Stimulated activated CD4-positive, alpha-beta T cell treated with anti-CD3 and anti-CD28 coated beads, TNF-alpha, amount 100 ng/mL, for 4 hours (primary cell): ENCODE data around the gene SP5.
"Not testable (repeated sequence)": the region's sequence is repeated elsewhere in the genome, so short reads cannot be mapped to it uniquely, and the experiment has no call there.

ENCODE experiments used
- DNase-seq, 3 experiments: peaks; one replicate each; pipeline ENCODE4 v3.0.0-alpha.2; 2020; ENCODE audit warnings: low read depth in 3 of 3

SP5 gene

GRCh38 chr2:170715062-170715931 lies at the start of gene SP5:
Gene SP5, plus strand, starts transcription at chr2:170715337. Its CDS starts 176 bp downstream, at chr2:170715513.
- peak in 1 of 3 experiments; percentile 9 for DNase-seq

- DNase-seq, result no peak
These were observed 49.4 kb upstream of the SP5 start for GRCh38 chr2:170665743-170666142.

GRCh38 chr2:170669909-170670308 lies 45.2 kb upstream of the SP5 start:
- DNase-seq, result no peak

- no peak for DNase-seq
These were observed 44.5 kb upstream of the SP5 start for GRCh38 chr2:170670651-170671050.

- DNase-seq, result no peak
These were observed 44.1 kb upstream of the SP5 start for GRCh38 chr2:170671079-170671478.

GRCh38 chr2:170674282-170674681 lies 40.9 kb upstream of the SP5 start:
- DNase-seq, result not testable (repeated sequence)

- no peak for DNase-seq
These were observed 39.4 kb upstream of the SP5 start for GRCh38 chr2:170675701-170676100.

- DNase-seq, result no peak
These were observed 35.5 kb upstream of the SP5 start for GRCh38 chr2:170679607-170680079.

- no peak for DNase-seq
These were observed 34.8 kb upstream of the SP5 start for GRCh38 chr2:170680172-170680941.

GRCh38 chr2:170681311-170681710 lies 33.8 kb upstream of the SP5 start:
- DNase-seq, result no peak

GRCh38 chr2:170685591-170685990 lies 29.5 kb upstream of the SP5 start:
- DNase-seq, result no peak

- DNase-seq, result no peak
These were observed 25.7 kb upstream of the SP5 start for GRCh38 chr2:170689481-170689880.

GRCh38 chr2:170690640-170691039 lies 24.5 kb upstream of the SP5 start:
- DNase-seq, result no peak

GRCh38 chr2:170694316-170694715 lies 20.8 kb upstream of the SP5 start:
- DNase-seq, result no peak

GRCh38 chr2:170695521-170696410 lies 19.4 kb upstream of the SP5 start:
- DNase-seq, result no peak

- no peak for DNase-seq
These were observed 18.2 kb upstream of the SP5 start for GRCh38 chr2:170696948-170697347.

GRCh38 chr2:170701011-170701410 lies 14.1 kb upstream of the SP5 start:
- DNase-seq, result no peak

- no peak for DNase-seq
These were observed 11.2 kb upstream of the SP5 start for GRCh38 chr2:170703776-170704476.

GRCh38 chr2:170707821-170708795 lies 7.0 kb upstream of the SP5 start:
- no peak for DNase-seq

GRCh38 chr2:170710609-170710979 lies 4.5 kb upstream of the SP5 start:
- no peak for DNase-seq
